NCI-H774 (cell line): ENCODE data around the gene PCNX3.
A peak's percentile ranks its signal among the peaks of the same experiment; 100 is the strongest.

Source experiments
- DNase-seq: peaks from one replicate; lab custom pipeline; 2025; lab: John Stamatoyannopoulos, UW

PCNX3 gene

GRCh38 chr11:65639623-65640482 lies 24.3 kb downstream of the PCNX3 start:
- DNase-seq = no peak

DNA sequence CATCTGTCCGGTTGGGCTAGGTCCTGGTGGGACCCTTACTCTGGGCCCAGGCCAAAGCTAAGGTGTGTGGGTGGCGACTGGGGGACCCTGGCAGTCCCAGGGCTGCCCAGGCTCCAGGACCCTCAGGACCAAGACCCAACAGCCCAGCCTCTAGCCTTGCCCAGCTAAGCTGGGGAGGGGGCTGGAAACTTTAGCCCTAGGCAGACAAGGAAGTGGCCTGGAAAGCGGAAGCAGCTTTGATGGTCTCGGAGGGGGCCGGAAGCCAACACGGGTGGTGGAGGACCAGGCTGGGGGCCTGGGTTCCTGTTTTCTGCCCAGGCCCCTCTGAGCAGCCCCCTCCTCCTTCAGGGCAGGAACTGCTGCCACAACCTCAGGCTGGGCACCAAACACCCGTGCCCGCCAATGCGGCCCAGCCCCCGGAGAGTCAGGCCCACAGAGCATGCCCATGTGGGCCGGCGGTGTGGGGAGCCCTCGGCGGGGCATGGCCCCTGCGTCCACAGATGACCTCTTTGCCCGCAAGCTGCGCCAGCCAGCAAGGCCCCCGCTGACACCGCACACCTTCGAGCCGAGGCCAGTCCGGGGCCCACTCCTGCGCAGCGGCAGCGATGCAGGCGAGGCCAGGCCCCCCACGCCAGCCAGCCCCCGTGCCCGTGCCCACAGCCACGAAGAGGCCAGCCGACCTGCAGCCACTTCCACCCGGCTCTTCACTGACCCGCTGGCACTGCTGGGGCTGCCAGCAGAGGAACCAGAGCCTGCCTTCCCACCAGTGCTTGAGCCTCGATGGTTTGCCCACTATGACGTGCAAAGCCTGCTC lies 25.1 kb downstream of the PCNX3 start:
- no peak for DNase-seq

DNA sequence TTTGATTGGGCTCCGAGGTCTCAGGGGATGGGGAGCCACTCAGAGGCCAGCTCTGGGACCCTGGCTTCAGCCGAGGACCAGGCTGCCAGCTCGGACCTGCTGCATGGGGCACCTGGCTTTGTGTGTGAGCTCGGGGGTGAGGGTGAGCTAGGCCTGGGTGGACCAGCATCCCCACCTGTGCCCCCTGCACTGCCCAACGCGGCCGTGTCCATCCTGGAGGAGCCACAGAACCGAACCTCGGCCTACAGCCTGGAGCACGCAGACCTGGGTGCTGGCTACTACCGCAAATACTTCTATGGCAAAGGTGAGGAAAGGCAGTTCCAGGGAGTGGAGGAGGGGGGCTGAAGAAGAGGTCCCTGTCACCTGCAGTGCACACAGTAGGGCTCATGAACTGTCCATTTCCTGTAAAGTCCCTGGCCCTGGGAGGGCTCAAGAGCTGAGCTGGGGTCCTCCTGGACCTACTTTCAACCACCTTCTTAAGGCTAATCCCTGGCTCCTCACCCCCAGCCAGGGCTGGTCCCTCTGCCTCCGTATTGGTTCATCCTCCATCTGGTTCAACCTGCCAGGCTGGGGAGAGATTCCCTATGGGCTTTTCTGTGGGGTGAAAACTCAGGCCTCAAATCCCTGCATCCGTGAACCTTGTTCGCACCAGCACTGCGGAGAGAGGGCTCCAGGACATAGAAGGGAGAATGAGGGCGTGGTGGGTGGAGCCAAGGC lies 25.9 kb downstream of the PCNX3 start:
- DNase-seq = no peak

- no peak for DNase-seq
These were observed 26.6 kb downstream of the PCNX3 start for GRCh38 chr11:65642014-65642671.

- no peak for DNase-seq
These were observed 28.4 kb downstream of the PCNX3 start for GRCh38 chr11:65643971-65644370.

GRCh38 chr11:65644837-65645236 lies 29.3 kb downstream of the PCNX3 start:
- no peak for DNase-seq

GRCh38 chr11:65645710-65646109 lies 30.1 kb downstream of the PCNX3 start:
- no peak for DNase-seq

GRCh38 chr11:65646288-65646957 lies 30.8 kb downstream of the PCNX3 start:
- DNase-seq = no peak

- DNase-seq = no peak
These were observed 31.6 kb downstream of the PCNX3 start for GRCh38 chr11:65646958-65647701.

DNA sequence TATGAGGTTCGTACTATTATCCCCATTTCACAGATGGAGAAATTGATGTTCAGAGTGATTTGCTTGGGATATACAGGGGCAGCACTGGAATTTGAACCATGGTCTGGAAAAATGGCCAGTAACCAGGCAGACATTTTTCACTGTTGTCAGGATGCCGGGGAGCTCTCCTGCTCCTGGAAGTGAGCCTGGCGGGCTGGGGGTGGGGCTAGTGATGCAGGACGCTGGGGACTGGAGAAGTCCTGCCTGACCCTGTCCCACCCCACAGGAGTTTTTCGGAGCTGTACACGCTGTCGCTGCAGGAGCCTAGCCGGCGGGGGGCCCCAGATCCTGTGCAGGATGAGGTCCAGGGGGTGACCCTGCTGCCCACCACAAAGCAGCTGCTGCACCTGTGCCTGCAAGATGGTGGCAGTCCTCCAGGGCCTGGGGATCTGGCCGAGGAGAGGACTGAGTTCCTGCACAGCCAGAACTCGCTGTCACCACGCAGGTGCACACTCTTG lies 33.5 kb downstream of the PCNX3 start:
- no peak for DNase-seq

- no peak for DNase-seq
These were observed 34.3 kb downstream of the PCNX3 start for GRCh38 chr11:65649656-65650546.

DNA sequence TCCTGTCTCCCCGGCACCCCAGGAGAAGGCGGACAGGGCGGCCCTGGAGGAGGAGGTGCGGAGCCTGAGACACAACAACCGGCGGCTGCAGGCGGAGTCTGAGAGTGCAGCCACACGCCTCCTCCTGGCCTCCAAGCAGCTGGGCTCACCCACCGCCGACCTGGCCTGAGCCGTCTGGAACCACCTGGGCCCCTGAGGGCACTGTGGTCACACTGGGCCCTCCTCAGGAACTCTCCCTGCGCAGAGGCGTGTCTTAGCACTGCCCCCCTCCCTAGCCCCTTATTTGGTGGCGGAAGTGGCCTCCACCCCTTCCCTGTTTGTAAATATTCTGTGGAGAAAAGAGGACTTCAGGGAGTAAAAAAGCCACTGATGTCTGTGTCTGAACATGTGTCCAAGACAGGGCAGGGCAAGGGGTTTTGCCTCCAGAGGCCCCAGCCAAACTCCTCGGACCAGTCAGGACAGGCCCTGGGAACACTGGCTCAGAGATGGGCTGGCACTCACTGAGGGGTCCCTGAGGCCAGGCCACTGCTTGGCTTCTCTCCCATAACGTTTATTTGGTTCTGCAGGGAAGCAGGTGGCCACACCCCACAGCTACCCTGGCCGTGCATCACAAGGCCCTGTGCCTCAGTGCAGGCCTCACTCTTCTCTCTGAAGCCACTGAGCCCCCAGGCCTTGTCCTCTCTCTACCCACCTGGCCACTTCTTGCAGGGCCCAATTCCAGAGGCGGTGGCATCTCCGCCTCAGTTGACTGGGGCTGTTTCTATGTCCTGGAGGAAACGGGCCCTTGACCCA lies 35.2 kb downstream of the PCNX3 start:
- no peak for DNase-seq

GRCh38 chr11:65651339-65651588 lies 35.7 kb downstream of the PCNX3 start:
- no peak for DNase-seq

DNA sequence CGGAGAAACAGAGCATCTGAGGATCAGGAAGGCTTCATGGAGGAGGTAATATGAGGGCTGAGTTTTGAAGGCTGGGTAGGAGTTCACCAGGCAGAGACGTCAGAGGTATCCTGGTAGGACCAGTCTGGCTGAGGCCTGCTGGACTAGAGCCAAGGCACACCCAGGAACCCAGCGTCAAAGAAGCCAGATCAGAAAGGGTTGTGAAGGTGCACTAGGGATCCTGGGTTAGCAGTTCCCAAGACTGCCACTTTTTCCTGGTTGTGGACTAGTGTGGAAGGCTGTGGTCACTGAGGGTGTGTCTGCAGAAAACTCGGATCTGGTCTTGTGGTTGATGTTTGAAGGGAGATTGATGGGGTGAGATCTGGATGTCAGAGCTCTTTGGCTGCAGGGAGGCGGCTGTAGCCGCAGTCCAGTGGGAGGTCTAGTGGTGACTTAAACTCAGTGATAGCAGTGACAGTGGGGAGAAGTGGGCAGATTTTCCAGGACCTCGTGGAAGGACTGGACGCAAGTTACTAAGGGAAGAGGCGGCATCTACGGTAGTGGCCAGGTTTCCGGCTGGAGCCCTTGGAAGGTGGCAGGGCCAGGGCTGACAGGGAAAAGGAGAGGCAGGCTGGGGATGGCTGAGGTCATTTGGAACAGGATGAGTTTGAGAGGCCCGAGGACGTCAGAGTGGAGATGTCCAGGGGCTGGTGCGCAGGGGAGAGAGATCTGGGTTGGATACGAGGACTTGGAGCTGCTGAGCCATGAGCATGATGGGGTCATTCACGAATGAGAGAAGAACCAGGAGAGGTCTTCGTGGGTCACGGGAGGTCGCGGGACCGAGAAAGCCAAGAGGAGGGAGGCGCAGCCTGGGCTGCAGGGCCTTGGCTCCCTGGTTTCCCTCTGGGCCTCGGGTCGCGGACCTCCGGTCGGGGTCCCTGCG lies 36.3 kb downstream of the PCNX3 start:
- DNase-seq = no peak

DNA sequence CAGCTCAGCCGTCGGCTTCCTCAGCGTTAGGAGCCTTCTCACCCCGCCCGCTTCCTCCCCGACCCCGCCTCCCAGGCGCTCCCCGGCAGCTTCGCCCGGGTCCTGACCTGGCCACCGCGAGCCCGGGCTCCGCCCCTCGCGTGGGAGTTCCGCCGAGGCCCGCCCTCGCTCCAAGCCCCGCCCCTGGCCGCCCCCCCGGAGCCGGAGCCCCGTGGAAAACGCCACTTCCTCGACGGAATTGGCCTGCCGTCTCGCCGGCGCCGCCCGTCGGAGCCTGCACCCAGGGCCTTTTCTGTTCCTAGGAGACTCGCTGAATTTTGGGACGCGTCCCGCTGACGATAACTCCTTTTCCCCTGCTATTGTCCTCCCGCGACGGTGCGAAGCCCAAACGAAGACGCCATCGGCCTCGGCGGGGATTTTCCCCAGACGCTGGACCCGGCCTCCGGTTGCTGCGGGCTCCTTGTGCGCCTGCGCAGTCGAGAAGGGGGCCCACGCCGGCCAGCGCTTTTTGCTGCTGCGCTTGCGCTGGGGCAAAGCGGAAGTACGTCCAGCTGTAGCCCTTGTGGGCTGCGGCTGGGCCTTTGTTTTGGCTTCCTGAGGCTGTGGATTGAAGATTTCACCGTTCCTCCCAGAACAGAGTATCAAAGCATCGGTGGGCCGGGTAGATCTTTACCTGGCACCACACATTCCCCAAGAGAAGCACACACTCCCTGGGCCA lies 37.1 kb downstream of the PCNX3 start:
- peak; percentile 93 for DNase-seq

GRCh38 chr11:65653229-65654225 lies 38.0 kb downstream of the PCNX3 start:
- no peak for DNase-seq
